GM12878 (cell line): ENCODE data around the gene TIA1. TPM values are rescaled to one million over a fixed set of nuclear protein-coding genes. Genes with fewer than 3 reads are reported as not detected.

Source experiments
- ATF7 ChIP-seq: fragments of 450-650 bp; IDR thresholded peaks from 2 replicates; pipeline ENCODE4 v1.6.1; 2016; ENCODE audit warnings: low read depth, mild to moderate bottlenecking
- CBX5 ChIP-seq: sonication (generic); IDR thresholded peaks from 2 replicates; pipeline ENCODE4 v1.6.1; 2016; ENCODE audit warnings: low read depth, moderate library complexity, mild to moderate bottlenecking, inconsistent platforms
- CEBPB ChIP-seq, 2 experiments: fragments of 150-350 bp in 1 of 2; IDR thresholded peaks; 2 replicates each; pipeline ENCODE4 v1.6.1; 2012 to 2014; ENCODE audit warnings: low read depth in 2 of 2, low read length in 2 of 2, borderline replicate concordance in 1 of 2, inconsistent platforms in 1 of 2
- GABPA ChIP-seq: IDR thresholded peaks from 2 replicates; pipeline ENCODE4 v1.6.1; 2014; ENCODE audit warnings: antibody characterized with exemption, low read depth, mild to moderate bottlenecking, inconsistent platforms
- KAT2A ChIP-seq: conservative IDR thresholded peaks from 2 replicates; pipeline ENCODE4 v1.6.1; 2011; ENCODE audit warnings: low read depth, low read length; ENCODE audit not compliant: control insufficient read depth
- MTA2 ChIP-seq: fragments of 450-650 bp; IDR thresholded peaks from 2 replicates; pipeline ENCODE4 v1.6.1; 2016; ENCODE audit warnings: low read depth, mild to moderate bottlenecking, moderate library complexity
- NBN ChIP-seq: fragments of 450-650 bp; IDR thresholded peaks from 2 replicates; pipeline ENCODE4 v1.6.1; 2016
- NR2C1 ChIP-seq: fragments of 450-650 bp; IDR thresholded peaks from 2 replicates; pipeline ENCODE4 v1.6.1; 2017; ENCODE audit warnings: antibody characterized with exemption, mild to moderate bottlenecking, moderate library complexity
- PML ChIP-seq: IDR thresholded peaks from 2 replicates; pipeline ENCODE4 v1.6.1; 2012; ENCODE audit warnings: low read length, inconsistent platforms
- POLR2AphosphoS2 ChIP-seq: IDR thresholded peaks from 2 replicates; pipeline ENCODE4 v1.6.1; 2011; ENCODE audit warnings: low read depth, mild to moderate bottlenecking, low read length, improper control_type of control experiment, moderate library complexity
- POLR2AphosphoS5 ChIP-seq: IDR thresholded peaks from 2 replicates; pipeline ENCODE4 v1.6.1; 2011; ENCODE audit warnings: mild to moderate bottlenecking, low read length, inconsistent platforms
- POU2F2 ChIP-seq: IDR thresholded peaks from 3 replicates; pipeline ENCODE4 v1.6.1; 2011; ENCODE audit warnings: low read depth, mild to moderate bottlenecking, low read length, borderline replicate concordance
- RBBP5 ChIP-seq: fragments of 200-600 bp; sonication (generic); conservative IDR thresholded peaks from 2 replicates; pipeline ENCODE4 v1.6.1; 2016
- STAT1 ChIP-seq: fragments of 450-650 bp; conservative IDR thresholded peaks from 2 replicates; pipeline ENCODE4 v1.6.1; 2014; ENCODE audit warnings: antibody characterized with exemption, mild to moderate bottlenecking
- SUPT20H ChIP-seq: IDR thresholded peaks from 2 replicates; pipeline ENCODE4 v1.6.1; 2011; ENCODE audit warnings: low read depth, mild to moderate bottlenecking, low read length, moderate library complexity, borderline replicate concordance; ENCODE audit not compliant: control insufficient read depth
- TARDBP ChIP-seq: IDR thresholded peaks from 2 replicates; pipeline ENCODE4 v1.6.1; 2016; ENCODE audit warnings: borderline replicate concordance
- TCF3 ChIP-seq: IDR thresholded peaks from 2 replicates; pipeline ENCODE4 v1.6.1; 2012; ENCODE audit warnings: low read depth, mild to moderate bottlenecking, low read length, borderline replicate concordance; ENCODE audit not compliant: insufficient read depth
- TCF7 ChIP-seq: IDR thresholded peaks from 2 replicates; pipeline ENCODE4 v1.6.1; 2014; ENCODE audit warnings: antibody characterized with exemption, borderline replicate concordance
- ZBTB4 ChIP-seq: fragments of 450-650 bp; formaldehyde crosslinking; IDR thresholded peaks from 2 replicates; pipeline ENCODE4 v1.4.0; 2022; ENCODE audit warnings: mild to moderate bottlenecking, moderate library complexity
- ZZZ3 ChIP-seq: IDR thresholded peaks from 2 replicates; pipeline ENCODE4 v1.6.1; 2011; ENCODE audit warnings: low read depth; ENCODE audit not compliant: control insufficient read depth, insufficient read length
- polyA plus RNA-seq, 11 experiments: library from polyadenylated mRNA; depleted of rRNA in 4 of 11; unstranded in 6 of 11; stranded (reverse) in 5 of 11; fragments of >200 nt; fragmentation: Nextera tagmentation in 4 of 11; fragmentation: Illumina TruSeq in 1 of 11; extraction: Ambion mirVana in 4 of 11; extraction: Trizol in 1 of 11; gene quantifications; 1 replicate in 1 of 11; 2 replicates in 10 of 11; pipeline versions ENCODE4 v1.2.1 to v1.2.3, GENCODE V29; 2011 to 2016; ENCODE audit warnings: inconsistent platforms in 2 of 11, missing spikeins in 2 of 11, low read depth in 1 of 11
- total RNA-seq, 4 experiments: library from RNA; depleted of rRNA in 3 of 4; stranded (reverse); fragments of >200 nt in 3 of 4; fragmentation: Illumina TruSeq in 1 of 4; extraction: Trizol in 1 of 4; gene quantifications; 2 replicates each; pipeline versions ENCODE4 v1.2.1 to v1.2.3, GENCODE V29; 2013 to 2021
- TF ChIP-seq, protein P1 (sequence below): IDR thresholded peaks from 2 replicates; pipeline ENCODE4 v1.6.1; 2011; ENCODE audit warnings: low read depth, mild to moderate bottlenecking, low read length, moderate library complexity, borderline replicate concordance; ENCODE audit errors: extremely low read depth
- TF ChIP-seq, protein P2 (sequence below): IDR thresholded peaks from 2 replicates; pipeline ENCODE4 v1.6.1; 2012; ENCODE audit warnings: low read depth, low read length, improper control_type of control experiment
- TF ChIP-seq, protein P3 (sequence below): fragments of 450-650 bp; IDR thresholded peaks from 2 replicates; pipeline ENCODE4 v1.6.1; 2017; ENCODE audit warnings: mild to moderate bottlenecking
- TF ChIP-seq, protein P4 (sequence below): IDR thresholded peaks from 2 replicates; pipeline ENCODE4 v1.6.1; 2011; ENCODE audit warnings: low read depth, low read length, improper control_type of control experiment, borderline replicate concordance

The TIA1 gene
- total and polyA plus RNA-seq, 10 of the 15 experiments (the other 5 are each of a cell fraction or from before 2014, with no cell fraction given) = 21.5 to 155 (median 67.0) TPM

DNA sequence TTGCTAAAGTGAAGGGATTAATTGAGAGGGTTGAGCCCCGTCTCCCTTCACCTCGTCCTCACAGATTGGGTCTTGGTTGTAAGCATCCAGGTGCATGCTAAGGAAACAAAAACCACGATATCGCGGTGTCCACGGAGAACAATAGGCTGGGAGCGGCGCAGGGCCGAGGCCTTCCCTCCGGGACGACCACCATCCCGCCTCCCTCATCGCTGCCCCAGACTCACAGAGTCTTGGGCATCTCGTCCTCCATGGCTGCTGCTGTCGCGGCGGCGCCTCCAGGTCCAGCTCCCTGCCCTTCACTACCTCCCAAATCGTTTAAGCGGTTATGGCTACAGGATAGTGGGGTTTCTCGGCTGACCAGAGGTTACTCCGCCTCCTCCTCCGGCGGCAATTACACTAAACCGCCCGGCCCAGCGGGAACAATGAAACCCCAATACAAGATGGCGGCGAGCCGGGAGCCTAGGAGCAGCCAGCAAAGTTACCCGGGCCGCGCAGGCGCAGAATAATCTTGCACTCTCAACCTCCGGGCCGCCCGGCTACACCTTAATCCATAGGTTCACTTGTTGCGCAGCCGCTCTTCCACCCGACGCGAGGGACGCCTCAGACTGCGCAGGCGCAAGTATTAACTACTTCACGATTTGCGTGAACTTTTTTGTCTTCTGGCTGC lies at the start of gene TIA1 (continued):
- TF ChIP-seq SUPT20H = no peak
- peak; percentile 89 for TF ChIP-seq POLR2AphosphoS5
- peak; percentile 22; the same call in 2 of the 3 replicates for TF ChIP-seq POU2F2
- TF ChIP-seq NBN = no peak
- peak; percentile 90 for TF ChIP-seq PML
- TF ChIP-seq MTA2 = no peak
- 0 out of 2 replicates have a peak, but pooled peaks have one; percentile 49 for TF ChIP-seq STAT1
- no peak for TF ChIP-seq TCF7
- TF ChIP-seq, protein P1, sequence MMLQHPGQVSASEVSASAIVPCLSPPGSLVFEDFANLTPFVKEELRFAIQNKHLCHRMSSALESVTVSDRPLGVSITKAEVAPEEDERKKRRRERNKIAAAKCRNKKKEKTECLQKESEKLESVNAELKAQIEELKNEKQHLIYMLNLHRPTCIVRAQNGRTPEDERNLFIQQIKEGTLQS = no peak
- no peak for TF ChIP-seq TCF3
- TF ChIP-seq CEBPB (IDR thresholded peaks at IDR 0.05; ENCODE audit: borderline replicate concordance in 1 of 2, low read depth in 2 of 2, low read length in 2 of 2) = no peak
- TF ChIP-seq GABPA = no peak
- TF ChIP-seq ZBTB4 (CRISPR knock-in tag) = no peak
- no peak for TF ChIP-seq CBX5
- TF ChIP-seq, protein P2, sequence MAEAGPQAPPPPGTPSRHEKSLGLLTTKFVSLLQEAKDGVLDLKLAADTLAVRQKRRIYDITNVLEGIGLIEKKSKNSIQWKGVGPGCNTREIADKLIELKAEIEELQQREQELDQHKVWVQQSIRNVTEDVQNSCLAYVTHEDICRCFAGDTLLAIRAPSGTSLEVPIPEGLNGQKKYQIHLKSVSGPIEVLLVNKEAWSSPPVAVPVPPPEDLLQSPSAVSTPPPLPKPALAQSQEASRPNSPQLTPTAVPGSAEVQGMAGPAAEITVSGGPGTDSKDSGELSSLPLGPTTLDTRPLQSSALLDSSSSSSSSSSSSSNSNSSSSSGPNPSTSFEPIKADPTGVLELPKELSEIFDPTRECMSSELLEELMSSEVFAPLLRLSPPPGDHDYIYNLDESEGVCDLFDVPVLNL = no peak
- peak; percentile 23; the same call in 1 of the 2 replicates for TF ChIP-seq RBBP5
- no peak for TF ChIP-seq KAT2A
- no peak for TF ChIP-seq TARDBP
- peak; percentile 54; the same call in 1 of the 2 replicates for TF ChIP-seq POLR2AphosphoS2
- TF ChIP-seq, protein P3, sequence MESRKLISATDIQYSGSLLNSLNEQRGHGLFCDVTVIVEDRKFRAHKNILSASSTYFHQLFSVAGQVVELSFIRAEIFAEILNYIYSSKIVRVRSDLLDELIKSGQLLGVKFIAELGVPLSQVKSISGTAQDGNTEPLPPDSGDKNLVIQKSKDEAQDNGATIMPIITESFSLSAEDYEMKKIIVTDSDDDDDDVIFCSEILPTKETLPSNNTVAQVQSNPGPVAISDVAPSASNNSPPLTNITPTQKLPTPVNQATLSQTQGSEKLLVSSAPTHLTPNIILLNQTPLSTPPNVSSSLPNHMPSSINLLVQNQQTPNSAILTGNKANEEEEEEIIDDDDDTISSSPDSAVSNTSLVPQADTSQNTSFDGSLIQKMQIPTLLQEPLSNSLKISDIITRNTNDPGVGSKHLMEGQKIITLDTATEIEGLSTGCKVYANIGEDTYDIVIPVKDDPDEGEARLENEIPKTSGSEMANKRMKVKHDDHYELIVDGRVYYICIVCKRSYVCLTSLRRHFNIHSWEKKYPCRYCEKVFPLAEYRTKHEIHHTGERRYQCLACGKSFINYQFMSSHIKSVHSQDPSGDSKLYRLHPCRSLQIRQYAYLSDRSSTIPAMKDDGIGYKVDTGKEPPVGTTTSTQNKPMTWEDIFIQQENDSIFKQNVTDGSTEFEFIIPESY = no peak
- TF ChIP-seq, protein P4, sequence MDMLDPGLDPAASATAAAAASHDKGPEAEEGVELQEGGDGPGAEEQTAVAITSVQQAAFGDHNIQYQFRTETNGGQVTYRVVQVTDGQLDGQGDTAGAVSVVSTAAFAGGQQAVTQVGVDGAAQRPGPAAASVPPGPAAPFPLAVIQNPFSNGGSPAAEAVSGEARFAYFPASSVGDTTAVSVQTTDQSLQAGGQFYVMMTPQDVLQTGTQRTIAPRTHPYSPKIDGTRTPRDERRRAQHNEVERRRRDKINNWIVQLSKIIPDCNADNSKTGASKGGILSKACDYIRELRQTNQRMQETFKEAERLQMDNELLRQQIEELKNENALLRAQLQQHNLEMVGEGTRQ = no peak
- no peak for TF ChIP-seq ATF7
- TF ChIP-seq ZZZ3 = no peak
- TF ChIP-seq NR2C1 = peak; percentile 82
